Lower leg skin (tissue), 4 donors: ENCODE results near the gene RGS7. TPM values are rescaled to one million over a fixed set of nuclear protein-coding genes. Genes with fewer than 3 reads are reported as not detected.

Source experiments
- DNase-seq, 2 donors: peaks; one replicate each; pipeline ENCODE4 v3.0.0-alpha.2; 2019; ENCODE audit warnings: low spot score in 2 of 2
- H3K4me3 ChIP-seq: fragments of 200-600 bp; sonication (generic); 2 replicates; pipeline ENCODE4 v1.5.1; 2017; ENCODE audit warnings: mild to moderate bottlenecking, low read depth; ENCODE audit not compliant: poor library complexity, severe bottlenecking
- POLR2A ChIP-seq, 2 donors: fragments of 450-650 bp; IDR thresholded peaks; one replicate each; pipeline ENCODE4 v1.6.1; 2016 to 2017; ENCODE audit warnings: antibody characterized with exemption in 2 of 2, mild to moderate bottlenecking in 1 of 2, moderate library complexity in 1 of 2
- WGBS, 2 donors: methylation state at CpG; one replicate each; pipeline ENCODE4 v1.1.5; 2018; 5-methylcytosine and 5-hydroxymethylcytosine counted together
- intact Hi-C: fragments of 100-400 bp; cut with DNase I; formaldehyde crosslinking; loops from one replicate; pipeline ENCODE4 v1.15.0; 2023; ENCODE audit warnings: low total_unique reads
- total RNA-seq, 4 donors: library from RNA; depleted of rRNA; stranded (reverse); fragments of >200 nt; gene quantifications; one replicate each; pipeline ENCODE4 v1.1.0, GENCODE V29; 2016
- TF ChIP-seq, protein P1 (sequence below), 3 donors: fragments of 450-650 bp; IDR thresholded peaks; one replicate each; pipeline ENCODE4 v1.5.1; 2016; ENCODE audit warnings: antibody characterized with exemption in 3 of 3, mild to moderate bottlenecking in 3 of 3, moderate library complexity in 2 of 3

Gene RGS7
- total RNA-seq, 4 donors from 2014 or later = not detected

DNA sequence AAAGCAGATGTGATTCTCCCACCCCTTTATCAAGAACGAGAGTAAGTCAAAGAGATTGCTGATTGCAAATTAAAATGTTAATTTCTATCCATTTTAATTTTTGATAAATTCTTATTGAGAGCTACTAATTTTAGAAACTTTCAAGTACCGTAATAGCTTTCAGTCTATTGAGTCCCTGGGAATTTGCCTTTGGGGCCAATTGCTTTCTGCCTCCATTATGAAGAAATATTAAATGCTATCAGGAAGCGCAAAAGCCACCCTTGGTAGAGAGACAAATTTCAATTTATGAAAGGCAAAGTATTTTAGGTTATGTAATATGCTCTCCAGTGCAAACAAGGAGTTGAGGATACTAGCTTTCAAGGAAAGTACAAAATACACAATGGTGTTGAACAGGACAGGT lies 332.2 kb downstream of the RGS7 start:
- intact Hi-C loops = no loop called here
- DNase-seq = no peak
- WGBS, 2 donors = 53 to 61% methylated on average over 3 of the region's 3 CpGs
- TF ChIP-seq, protein P1, sequence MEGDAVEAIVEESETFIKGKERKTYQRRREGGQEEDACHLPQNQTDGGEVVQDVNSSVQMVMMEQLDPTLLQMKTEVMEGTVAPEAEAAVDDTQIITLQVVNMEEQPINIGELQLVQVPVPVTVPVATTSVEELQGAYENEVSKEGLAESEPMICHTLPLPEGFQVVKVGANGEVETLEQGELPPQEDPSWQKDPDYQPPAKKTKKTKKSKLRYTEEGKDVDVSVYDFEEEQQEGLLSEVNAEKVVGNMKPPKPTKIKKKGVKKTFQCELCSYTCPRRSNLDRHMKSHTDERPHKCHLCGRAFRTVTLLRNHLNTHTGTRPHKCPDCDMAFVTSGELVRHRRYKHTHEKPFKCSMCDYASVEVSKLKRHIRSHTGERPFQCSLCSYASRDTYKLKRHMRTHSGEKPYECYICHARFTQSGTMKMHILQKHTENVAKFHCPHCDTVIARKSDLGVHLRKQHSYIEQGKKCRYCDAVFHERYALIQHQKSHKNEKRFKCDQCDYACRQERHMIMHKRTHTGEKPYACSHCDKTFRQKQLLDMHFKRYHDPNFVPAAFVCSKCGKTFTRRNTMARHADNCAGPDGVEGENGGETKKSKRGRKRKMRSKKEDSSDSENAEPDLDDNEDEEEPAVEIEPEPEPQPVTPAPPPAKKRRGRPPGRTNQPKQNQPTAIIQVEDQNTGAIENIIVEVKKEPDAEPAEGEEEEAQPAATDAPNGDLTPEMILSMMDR (IDR thresholded peaks at IDR 0.05) = no peak
- H3K4me3 ChIP-seq = no peak overlapping the region

DNA sequence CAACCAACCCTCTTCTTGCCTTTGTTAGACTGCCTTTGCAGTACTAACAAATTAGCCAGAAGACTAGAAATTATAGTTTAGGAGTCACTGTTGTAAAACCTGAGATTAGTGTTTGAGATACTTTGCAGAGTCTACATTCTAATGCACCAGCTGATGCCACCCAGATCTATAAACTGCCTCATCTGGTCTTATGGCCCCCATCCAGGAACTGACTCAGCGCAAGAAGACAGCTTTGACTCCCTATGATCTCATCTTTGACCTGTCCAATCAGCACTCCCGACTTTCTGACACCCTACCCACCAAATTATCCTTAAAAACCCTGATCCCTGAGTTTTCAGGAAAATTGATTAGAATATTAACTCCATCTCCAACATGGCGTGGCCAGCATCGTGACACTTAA lies 334.6 kb downstream of the RGS7 start:
- WGBS, 2 donors = 83 to 85% methylated on average over 4 of the region's 4 CpGs
- DNase-seq = no peak
- intact Hi-C loops = no loop called here
- no peak overlapping the region for H3K4me3 ChIP-seq
- TF ChIP-seq, protein P1 (IDR thresholded peaks at IDR 0.05) = no peak
- TF ChIP-seq POLR2A (IDR thresholded peaks at IDR 0.05) = no peak

DNA sequence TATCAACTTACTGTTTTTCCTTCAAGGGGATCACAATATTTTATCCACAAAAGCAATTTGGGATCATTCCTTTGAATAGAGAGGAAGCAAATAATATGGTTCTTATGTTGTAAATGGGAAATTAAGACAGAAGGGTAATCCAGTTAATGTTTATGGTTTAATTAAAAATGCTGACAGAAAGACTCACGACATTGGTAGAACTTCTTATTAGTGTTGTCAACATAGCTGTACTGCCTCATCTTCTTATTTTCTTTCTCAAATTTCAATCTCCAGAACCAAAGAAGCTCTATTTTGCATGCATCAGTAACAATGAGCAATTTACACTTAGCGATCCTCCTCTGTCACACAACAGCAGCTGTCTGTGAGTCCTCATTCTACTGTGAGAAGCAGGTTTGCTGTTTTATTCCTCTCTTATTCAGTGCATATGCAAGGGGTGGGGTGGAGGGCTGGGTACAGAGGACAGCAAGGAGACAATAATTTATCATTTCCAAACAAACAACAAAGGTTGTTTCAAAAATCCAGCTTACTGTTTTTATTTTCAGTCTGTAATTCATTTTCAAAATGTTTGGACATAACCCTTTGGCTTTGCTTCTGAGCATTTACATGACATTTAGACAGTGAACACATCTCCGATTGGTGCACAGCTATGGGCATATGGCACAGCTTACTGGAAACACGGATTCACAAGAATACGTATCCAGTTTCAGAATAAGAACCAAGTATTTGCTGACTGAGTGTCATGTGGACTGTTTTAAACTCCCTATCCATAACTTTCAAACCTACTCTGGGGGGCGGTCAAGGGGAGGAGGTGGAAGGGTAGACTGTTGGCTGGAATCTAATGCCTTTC lies 335.9 kb downstream of the RGS7 start:
- WGBS, 2 donors = 72 to 75% methylated on average over 6 of the region's 6 CpGs
- TF ChIP-seq, protein P1 (IDR thresholded peaks at IDR 0.05) = no peak
- TF ChIP-seq POLR2A (IDR thresholded peaks at IDR 0.05) = no peak
- intact Hi-C loops = no loop called here
- no peak for DNase-seq
- no peak overlapping the region for H3K4me3 ChIP-seq

DNA sequence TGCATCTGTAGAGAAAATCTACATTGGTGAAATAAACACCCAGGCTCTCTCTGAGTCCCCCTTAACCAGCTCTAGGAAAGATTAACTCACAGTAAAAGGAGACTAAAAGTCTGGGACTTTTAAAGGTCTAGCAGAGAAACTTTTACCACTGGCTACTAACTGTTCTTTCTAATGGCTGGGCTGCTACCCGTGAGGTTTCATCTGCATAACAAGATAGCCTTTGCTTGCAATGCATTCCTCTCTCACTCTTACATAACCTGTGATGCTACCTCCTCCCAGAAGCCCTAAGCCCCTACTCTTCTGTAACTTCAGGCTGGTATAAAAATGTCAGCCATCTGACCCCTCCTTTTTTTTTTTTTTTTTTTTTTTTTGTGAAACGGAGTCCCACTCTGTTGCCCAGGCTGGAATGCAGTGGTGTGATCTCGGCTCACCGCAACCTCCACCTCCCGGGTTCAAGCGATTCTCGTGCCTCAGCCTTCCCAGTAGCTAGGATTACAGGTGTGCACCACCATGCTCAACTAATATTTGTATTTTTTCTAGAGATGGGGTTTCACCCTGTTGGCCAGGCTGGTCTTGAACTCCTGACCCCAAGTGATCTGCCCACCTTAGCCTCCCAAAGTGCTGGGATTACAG lies 344.2 kb downstream of the RGS7 start:
- DNase-seq = no peak
- intact Hi-C loops = no loop called here
- 76 to 81% methylated on average over 7 of the region's 7 CpGs for WGBS, 2 donors
- no peak overlapping the region for H3K4me3 ChIP-seq
- TF ChIP-seq POLR2A (IDR thresholded peaks at IDR 0.05) = no peak
- TF ChIP-seq, protein P1 (IDR thresholded peaks at IDR 0.05) = no peak

DNA sequence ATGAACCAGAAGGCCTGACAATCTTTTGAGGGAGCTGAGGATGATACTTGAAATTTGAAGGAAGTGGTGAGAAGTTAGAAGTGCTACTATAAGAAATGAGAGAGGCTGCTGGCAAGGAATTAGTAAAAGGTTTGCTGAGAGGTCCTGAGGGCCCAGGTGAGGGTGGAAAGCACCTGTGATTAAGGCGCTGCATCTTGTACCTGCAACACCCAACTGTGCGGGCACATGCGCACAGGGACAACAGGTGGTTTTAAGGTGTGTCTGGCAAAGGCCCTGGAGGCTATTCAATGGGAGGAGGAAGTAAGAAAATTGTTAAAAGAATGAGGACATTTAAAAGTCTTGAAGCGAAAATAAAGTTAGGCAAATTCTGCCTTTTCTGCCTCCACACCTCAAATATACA lies 349.3 kb downstream of the RGS7 start:
- no peak for DNase-seq
- intact Hi-C loops = no loop called here
- no peak overlapping the region for H3K4me3 ChIP-seq
- 54 to 74% methylated on average over 4 of the region's 4 CpGs for WGBS, 2 donors
- TF ChIP-seq, protein P1 (IDR thresholded peaks at IDR 0.05) = no peak
- no peak for TF ChIP-seq POLR2A (IDR thresholded peaks at IDR 0.05)
